ENCODE results near the gene RBM47. TPM values are rescaled to one million over a fixed set of nuclear protein-coding genes. Genes with fewer than 3 reads are reported as not detected.

The RBM47 gene
- 10 to 100 TPM; 10.9 to 12.0 TPM for total RNA-seq

DNA sequence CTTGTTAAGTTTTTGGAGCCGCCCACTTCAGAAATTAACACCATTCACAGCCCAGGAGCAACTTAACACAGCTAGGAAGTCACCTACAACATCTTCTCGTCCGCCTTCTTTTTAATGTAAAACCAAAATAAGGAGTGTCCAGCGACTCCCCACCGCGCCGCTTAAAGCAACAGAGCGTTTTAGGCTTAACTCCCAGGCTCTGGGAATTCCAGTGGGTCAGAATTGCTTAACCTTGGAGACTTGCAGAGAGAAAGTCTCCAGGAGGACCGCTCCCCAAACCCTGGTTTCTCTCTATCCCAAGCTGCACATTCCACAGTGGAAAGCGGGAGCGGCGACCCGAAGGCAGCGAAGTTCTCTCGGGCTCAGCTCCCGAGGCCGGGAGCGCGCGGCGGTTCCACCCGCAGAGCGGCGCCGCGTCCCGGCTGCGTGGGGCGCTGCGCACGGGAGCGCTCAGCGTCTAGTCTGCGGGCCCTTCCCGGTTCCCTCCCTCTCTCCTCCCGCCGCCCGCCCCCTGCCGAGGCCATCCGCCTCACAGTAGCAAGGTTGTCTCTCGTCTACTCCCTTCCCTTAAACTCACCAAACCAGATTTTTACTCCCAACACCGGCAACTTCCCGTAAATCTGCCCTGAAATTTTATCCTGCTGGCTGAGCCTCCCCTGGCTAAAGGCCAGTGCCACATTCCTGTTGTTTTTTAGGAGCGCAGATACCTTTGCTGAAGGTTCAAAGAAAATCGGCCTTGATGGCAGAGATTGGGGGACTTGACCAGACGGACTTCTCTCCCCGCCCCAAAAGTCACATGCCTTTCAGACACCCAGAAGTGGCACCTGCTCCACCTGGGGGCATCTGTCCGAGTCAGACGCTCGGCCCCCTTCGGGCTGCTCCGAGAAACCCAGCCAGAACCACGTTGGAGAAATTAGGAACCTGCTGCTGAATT lies at the start of gene RBM47:
Gene RBM47, minus strand, starts transcription at position 464 of the 934 bp plus-strand sequence. CDS start 190,971 bp downstream, outside the sequence.
- Mint-ChIP-seq H3K9me3 (no peaks in the 10 kb centered on the region), H3K27ac (peak within 1 kb of the TSS; percentile 92), H3K36me3 (ENCODE audit: insufficient read depth in 2 of 2) (peaks cover 3 to 7% of the 10 kb centered on the region in 2 donors), H3K27me3 (ENCODE audit: low read depth) (peaks cover 32% of the 10 kb centered on the region), H3K4me3 (peak within 1 kb of the TSS; percentile 74 to 98), H3K4me1 (ENCODE audit: low read depth) (peaks cover 50% of the 10 kb centered on the region)
- ATAC-seq (replicated peaks in 1 of 2) (peak; percentile 74 to 79), DNase-seq (peak; percentile 36 to 46)

DNA sequence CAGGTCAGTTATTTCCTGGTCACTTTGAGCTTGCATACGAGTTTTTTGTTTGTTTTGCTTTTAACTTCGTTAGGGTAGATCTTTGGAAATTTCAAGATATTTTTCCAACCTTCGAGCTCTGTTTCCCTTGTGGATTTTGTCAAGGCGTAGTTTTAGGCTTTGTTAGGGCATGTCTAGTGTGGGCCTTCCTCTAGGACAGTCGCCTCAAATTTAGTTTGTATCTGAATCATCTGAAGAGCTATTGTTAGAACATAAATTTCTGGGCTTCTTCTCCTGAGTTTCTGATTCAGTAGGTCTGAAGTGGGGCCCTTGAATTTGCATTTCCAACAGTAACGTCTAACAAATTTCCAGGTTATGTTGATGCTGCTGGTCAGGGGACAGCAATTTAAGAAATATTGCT lies 48.8 kb upstream of the RBM47 start:
- ATAC-seq (replicated peaks in 1 of 2), result no peak
- peaks cover 50% of the 10 kb centered on the region for H3K4me1 Mint-ChIP-seq (ENCODE audit: low read depth)
- peaks cover 0 to 2% of the 10 kb centered on the region in 2 donors for H3K36me3 Mint-ChIP-seq (ENCODE audit: insufficient read depth in 2 of 2)
- no peak overlapping the region for H3K4me3 Mint-ChIP-seq
- no peaks in the 10 kb centered on the region for H3K27me3 Mint-ChIP-seq (ENCODE audit: low read depth)
- DNase-seq, result no peak
- no peaks in the 10 kb centered on the region for H3K9me3 Mint-ChIP-seq
- no peak overlapping the region for H3K27ac Mint-ChIP-seq

DNA sequence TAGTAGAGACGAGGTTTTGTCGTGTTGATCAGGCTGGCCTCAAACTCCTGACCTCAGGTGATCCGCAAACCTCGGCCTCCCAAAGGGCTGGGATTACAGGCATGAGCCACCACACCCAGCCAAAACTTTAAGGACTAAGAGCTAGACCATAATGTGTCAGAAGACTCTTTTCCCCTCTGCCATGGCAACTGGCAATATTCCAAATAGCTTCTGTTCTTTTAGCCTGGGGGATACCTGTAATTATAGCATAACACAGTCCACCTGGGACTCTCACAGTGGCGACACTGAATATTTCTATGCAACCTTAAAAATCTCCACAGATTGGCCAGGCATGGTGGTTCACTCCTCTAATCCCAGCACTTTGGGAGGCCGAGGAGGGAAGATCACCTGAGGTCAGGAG lies 45.5 kb upstream of the RBM47 start:
- no peak for DNase-seq
- no peak overlapping the region for H3K27ac Mint-ChIP-seq
- H3K9me3 Mint-ChIP-seq, result no peaks in the 10 kb centered on the region
- H3K36me3 Mint-ChIP-seq (ENCODE audit: insufficient read depth in 2 of 2), result no peaks in the 10 kb centered on the region
- peaks cover 63% of the 10 kb centered on the region for H3K4me1 Mint-ChIP-seq (ENCODE audit: low read depth)
- no peaks in the 10 kb centered on the region for H3K27me3 Mint-ChIP-seq (ENCODE audit: low read depth)
- ATAC-seq (replicated peaks in 1 of 2), result no peak
- no peak overlapping the region for H3K4me3 Mint-ChIP-seq

DNA sequence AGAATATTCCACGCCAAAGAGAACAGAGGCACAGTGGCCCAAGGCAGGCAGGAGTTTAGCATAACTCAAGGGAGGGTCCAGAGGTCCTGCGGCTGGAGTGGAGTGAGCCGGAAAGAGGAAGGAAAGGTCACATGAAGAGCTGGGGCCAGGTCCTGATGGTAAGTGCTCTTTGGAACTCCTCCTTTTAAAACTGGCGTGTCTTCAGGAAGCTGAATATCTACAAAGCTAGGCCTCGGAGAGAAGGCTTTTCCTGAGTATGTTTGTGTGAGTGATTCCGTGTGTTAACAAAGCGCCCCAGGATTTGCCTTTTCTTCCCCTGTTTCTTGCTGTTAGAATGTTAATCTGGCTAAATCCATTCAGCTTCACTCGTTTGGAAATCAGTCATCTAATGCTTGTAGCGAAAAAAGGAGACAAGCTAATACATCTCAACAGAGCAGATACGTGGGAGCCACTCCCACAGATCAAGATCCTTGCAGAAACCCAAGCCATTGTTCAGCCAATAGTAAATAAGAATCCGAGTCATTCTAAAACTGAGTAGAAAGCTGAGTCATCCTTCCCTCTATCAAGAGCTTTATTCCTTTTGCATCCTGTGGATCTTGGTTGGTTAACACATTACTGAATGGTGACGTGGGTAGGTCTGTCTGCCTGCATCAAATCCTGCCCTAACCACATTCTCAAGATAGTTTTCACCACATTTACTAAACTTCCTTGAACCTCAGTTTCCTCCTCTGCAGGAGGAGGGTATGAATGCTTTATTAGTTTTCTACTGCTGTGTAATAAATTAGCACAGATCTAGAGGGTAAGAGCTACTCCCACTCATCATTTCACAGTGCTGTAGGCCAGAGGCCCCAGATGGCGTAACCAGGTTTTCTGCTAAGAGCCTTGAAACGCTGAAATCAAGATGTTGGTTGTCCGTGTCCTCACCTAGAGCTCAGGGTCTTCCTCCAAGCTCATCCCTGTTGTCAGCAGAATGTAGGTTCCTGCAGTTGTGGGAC lies 43.2 kb upstream of the RBM47 start:
- Mint-ChIP-seq H3K4me1 (ENCODE audit: low read depth) (peaks cover 79% of the 10 kb centered on the region), H3K27ac (peak overlapping the region; percentile 96), H3K27me3 (ENCODE audit: low read depth) (no peaks in the 10 kb centered on the region), H3K36me3 (ENCODE audit: insufficient read depth in 2 of 2) (no peaks in the 10 kb centered on the region), H3K4me3 (peak overlapping the region; percentile 68 to 81), H3K9me3 (no peaks in the 10 kb centered on the region)
- peak; percentile 88 to 91 for ATAC-seq (replicated peaks in 1 of 2)
- DNase-seq, result peak; percentile 60 to 67

DNA sequence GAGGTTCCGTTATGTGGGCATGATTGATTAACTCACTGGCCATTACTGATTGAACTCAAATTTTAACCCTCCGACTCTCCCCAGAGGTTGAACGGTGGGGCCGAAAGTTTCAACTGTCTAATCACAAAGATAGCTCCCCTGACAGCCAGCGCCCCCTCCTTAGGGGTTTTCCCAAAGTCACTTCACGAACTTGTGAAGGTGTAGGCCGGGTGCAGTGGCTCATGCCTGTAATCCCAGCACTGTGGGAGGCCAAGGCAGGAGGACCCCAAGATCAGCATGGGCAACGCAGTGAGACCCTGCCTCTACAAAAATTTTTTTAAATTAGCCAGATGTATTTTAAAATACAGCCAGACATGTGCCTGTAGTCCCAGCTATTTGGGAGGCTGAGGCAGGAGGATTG lies 39.8 kb upstream of the RBM47 start:
- peak overlapping the region; percentile 31 to 43 for H3K4me3 Mint-ChIP-seq
- H3K27me3 Mint-ChIP-seq (ENCODE audit: low read depth), result peaks cover 6% of the 10 kb centered on the region
- H3K27ac Mint-ChIP-seq, result peak overlapping the region; percentile 58
- DNase-seq, result peak in 1 of 2 donors; percentile 48
- ATAC-seq (replicated peaks in 1 of 2), result no peak
- H3K9me3 Mint-ChIP-seq, result no peaks in the 10 kb centered on the region
- peaks cover 83% of the 10 kb centered on the region for H3K4me1 Mint-ChIP-seq (ENCODE audit: low read depth)
- peaks cover 0 to 5% of the 10 kb centered on the region in 2 donors for H3K36me3 Mint-ChIP-seq (ENCODE audit: insufficient read depth in 2 of 2)

DNA sequence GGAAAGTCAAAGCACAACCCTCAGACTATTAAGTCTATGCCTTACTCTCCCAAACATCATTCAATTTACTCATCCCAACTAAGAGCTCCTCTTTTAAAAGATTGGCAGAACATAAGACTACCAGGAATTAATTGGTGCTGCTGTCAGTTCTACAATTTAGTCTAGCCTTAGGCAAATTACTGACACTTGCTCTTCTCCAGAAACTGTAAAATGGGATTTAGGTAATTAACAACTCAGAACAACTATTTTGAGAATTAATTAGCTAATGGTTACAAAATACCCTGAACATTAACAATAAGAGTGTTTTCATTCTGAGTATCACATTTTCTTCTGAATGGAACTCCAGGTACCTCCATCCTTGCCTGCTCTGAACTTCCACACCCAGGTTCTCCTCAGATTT lies 36.2 kb upstream of the RBM47 start:
- no peaks in the 10 kb centered on the region for H3K9me3 Mint-ChIP-seq
- H3K4me1 Mint-ChIP-seq (ENCODE audit: low read depth), result peaks cover 76% of the 10 kb centered on the region
- H3K27me3 Mint-ChIP-seq (ENCODE audit: low read depth), result peaks cover 6% of the 10 kb centered on the region
- H3K27ac Mint-ChIP-seq, result no peak overlapping the region
- H3K4me3 Mint-ChIP-seq, result no peak overlapping the region
- DNase-seq (no peak), ATAC-seq (replicated peaks in 1 of 2) (no peak)
- peaks cover 0 to 5% of the 10 kb centered on the region in 2 donors for H3K36me3 Mint-ChIP-seq (ENCODE audit: insufficient read depth in 2 of 2)

DNA sequence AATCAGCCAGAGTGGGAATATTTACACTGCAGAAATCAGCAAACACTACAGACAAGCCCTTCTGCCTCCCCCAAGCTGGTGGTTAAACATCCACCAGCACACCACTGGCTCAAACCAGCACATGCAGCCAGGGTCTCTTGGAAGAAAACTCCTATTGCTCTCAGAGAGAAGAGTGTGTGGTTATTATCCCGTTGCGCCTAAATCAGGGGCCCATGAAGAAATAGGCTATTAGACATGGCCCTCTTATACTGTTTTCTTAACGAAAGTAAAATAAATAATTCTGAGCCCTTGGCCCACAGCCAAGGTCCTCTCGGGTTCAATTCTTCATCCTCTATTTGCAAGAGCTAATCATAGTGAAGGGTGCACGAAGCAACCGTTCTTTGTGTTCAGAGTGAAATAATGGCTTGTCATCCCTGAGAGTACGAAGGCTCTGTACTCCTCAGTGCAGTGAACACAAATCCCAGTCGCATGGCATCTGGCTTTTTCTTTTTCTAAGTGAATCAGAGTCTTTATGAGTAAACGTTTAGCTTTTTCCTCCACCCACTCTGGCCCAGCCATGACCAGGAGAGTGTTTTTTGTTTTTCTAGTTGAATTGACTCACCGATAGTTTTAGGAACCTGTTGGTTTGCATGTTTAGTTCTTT lies 33.4 kb upstream of the RBM47 start:
- no peaks in the 10 kb centered on the region for H3K9me3 Mint-ChIP-seq
- ATAC-seq (replicated peaks in 1 of 2) (peak; percentile 92 to 93), DNase-seq (peak; percentile 61 to 70)
- peaks cover 49% of the 10 kb centered on the region for H3K4me1 Mint-ChIP-seq (ENCODE audit: low read depth)
- H3K27ac Mint-ChIP-seq, result peak overlapping the region; percentile 64
- peak overlapping the region; percentile 57 to 70 for H3K4me3 Mint-ChIP-seq
- H3K27me3 Mint-ChIP-seq (ENCODE audit: low read depth), result peaks cover 6% of the 10 kb centered on the region
- peaks cover 0 to 5% of the 10 kb centered on the region in 2 donors for H3K36me3 Mint-ChIP-seq (ENCODE audit: insufficient read depth in 2 of 2)

DNA sequence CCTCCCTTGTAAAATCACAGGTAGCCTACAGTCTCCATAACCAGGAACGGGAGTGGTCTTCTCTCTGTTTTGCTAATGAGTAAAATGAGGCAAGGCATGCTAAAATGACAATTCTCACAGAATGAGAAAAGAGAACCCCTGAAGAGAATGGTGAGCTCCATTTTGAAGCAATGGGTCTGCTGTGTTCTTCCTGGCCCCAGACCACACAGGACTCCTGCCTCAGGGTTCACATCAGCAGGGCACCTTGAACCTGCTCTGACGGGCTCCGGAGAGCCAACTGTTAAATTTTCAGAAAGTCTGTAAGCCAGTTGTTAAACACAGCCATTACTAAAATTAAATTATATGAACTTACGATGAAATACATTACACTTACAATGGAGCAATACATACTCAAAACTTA lies 32.1 kb upstream of the RBM47 start:
- Mint-ChIP-seq H3K27me3 (ENCODE audit: low read depth) (peaks cover 1% of the 10 kb centered on the region), H3K9me3 (no peaks in the 10 kb centered on the region), H3K4me3 (peak overlapping the region in 1 of 2 donors; percentile 0), H3K27ac (no peak overlapping the region), H3K4me1 (ENCODE audit: low read depth) (peaks cover 39% of the 10 kb centered on the region), H3K36me3 (ENCODE audit: insufficient read depth in 2 of 2) (peaks cover 0 to 2% of the 10 kb centered on the region in 2 donors)
- ATAC-seq (replicated peaks in 1 of 2), result no peak
- no peak for DNase-seq

DNA sequence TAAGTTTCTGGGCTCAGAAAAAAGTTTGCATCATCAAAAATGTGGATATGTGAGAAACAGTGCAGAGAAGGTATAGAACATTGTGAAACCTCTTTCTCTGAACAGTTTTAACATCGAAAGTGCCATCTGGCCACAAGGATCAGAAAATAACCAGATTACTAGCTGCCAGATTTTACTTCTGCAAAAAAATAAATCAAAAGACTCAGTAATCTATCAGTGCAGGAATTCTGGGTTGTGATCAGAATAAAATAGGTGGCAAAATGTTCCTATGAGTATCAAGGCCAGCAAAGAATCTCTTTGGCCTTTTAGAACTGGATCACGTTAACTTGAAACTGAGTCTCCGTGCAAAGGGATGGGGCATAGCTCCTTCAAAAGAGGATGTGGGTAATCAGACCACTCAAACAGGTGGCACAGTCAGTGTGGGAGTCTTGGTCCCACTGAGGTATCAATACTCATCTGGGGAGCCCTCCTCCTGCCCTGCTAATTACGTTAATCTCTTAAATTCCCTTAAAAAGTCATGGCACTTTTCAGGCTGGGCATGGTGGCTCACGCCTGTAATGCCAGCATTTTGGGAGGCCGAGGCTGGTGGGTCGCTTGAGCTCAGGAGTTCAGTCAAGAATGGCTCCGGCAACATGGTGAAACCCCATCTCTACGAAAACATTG lies 26.7 kb upstream of the RBM47 start:
- Mint-ChIP-seq H3K27ac (no peak overlapping the region), H3K36me3 (ENCODE audit: insufficient read depth in 2 of 2) (no peaks in the 10 kb centered on the region), H3K9me3 (no peaks in the 10 kb centered on the region), H3K4me1 (ENCODE audit: low read depth) (peaks cover 16% of the 10 kb centered on the region), H3K27me3 (ENCODE audit: low read depth) (no peaks in the 10 kb centered on the region), H3K4me3 (peak overlapping the region in 1 of 2 donors; percentile 22)
- ATAC-seq (replicated peaks in 1 of 2), result peak; percentile 81 to 90
- peak in 1 of 2 donors; percentile 40 for DNase-seq

DNA sequence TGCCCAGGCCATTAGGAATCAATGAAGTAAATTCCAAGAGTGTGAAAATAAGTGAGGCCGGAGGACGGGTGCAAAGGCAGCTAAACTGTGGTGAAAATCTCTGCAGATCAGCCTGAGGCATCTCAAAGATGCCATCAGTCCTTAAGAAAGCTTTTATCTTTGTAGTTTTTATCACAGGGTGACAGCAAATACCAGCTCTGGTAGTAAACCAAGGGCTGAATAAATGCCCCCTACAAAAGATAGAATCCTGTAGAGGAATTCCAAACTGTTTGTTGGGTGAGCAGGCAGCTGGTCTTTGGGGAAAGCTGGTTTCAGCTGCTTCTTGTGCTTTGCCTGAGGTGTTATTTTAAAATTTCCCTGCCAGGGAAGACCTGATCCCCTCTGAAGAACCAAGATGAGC lies 21.6 kb upstream of the RBM47 start:
- H3K36me3 Mint-ChIP-seq (ENCODE audit: insufficient read depth in 2 of 2), result no peaks in the 10 kb centered on the region
- H3K4me3 Mint-ChIP-seq, result no peak overlapping the region
- no peak for ATAC-seq (replicated peaks in 1 of 2)
- H3K4me1 Mint-ChIP-seq (ENCODE audit: low read depth), result peaks cover 17% of the 10 kb centered on the region
- DNase-seq, result no peak
- H3K27me3 Mint-ChIP-seq (ENCODE audit: low read depth), result peaks cover 6% of the 10 kb centered on the region
- peak overlapping the region; percentile 27 for H3K27ac Mint-ChIP-seq
- no peaks in the 10 kb centered on the region for H3K9me3 Mint-ChIP-seq

DNA sequence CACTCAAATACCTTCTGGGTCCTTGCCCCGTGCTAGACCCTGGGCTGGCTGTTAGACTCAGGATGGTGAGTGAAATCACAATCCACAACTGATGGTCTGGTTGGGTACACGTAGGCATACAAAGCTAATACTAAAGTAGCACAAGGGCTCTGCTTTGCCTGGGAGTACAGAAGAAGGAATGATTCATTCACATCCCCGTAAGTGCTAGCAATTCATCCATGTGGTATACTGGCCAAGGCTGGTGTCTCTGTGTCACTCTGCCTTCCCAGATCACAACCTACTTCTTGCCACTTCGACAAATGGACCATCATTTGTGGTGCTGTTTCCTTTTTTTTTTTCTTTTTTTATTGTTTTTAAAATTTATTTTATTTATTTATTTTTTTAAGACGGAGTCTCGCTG lies 19.7 kb upstream of the RBM47 start:
- H3K4me3 Mint-ChIP-seq, result no peak overlapping the region
- peaks cover 14% of the 10 kb centered on the region for H3K27me3 Mint-ChIP-seq (ENCODE audit: low read depth)
- H3K4me1 Mint-ChIP-seq (ENCODE audit: low read depth), result peaks cover 12% of the 10 kb centered on the region
- ATAC-seq (replicated peaks in 1 of 2) (peak in 1 of 2 donors; percentile 21), DNase-seq (no peak)
- no peak overlapping the region for H3K27ac Mint-ChIP-seq
- no peaks in the 10 kb centered on the region for H3K9me3 Mint-ChIP-seq
- H3K36me3 Mint-ChIP-seq (ENCODE audit: insufficient read depth in 2 of 2), result no peaks in the 10 kb centered on the region

DNA sequence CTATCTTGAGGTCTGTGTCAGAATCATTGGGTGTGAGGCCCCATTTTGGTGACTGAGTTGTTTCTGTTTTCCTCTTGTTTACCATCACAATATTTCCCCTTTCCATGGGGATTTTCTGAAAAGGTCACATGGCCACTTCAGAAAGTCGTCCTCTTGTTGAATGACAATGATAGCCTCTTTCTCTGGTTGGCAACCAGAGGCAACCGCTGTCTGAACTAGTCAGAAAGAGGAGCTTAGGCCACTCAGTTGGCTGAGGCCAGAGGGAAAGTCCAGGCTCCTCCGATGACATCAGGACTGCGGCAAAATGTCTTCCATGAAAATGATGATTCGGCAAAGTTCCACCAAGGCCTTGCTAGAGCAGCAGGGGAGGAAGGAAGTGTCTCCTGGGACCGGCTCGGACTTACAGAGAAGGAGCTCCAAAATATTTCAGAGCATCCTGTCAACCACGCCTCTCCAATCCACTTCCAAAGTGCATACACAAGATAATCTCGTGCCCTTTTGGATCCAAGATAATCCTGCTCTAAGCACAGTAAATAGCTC lies 19.1 kb upstream of the RBM47 start:
- no peak overlapping the region for H3K27ac Mint-ChIP-seq
- peaks cover 14% of the 10 kb centered on the region for H3K27me3 Mint-ChIP-seq (ENCODE audit: low read depth)
- ATAC-seq (replicated peaks in 1 of 2) (peak in 1 of 2 donors; percentile 47), DNase-seq (no peak)
- H3K4me1 Mint-ChIP-seq (ENCODE audit: low read depth), result peaks cover 12% of the 10 kb centered on the region
- H3K9me3 Mint-ChIP-seq, result no peaks in the 10 kb centered on the region
- no peak overlapping the region for H3K4me3 Mint-ChIP-seq
- no peaks in the 10 kb centered on the region for H3K36me3 Mint-ChIP-seq (ENCODE audit: insufficient read depth in 2 of 2)

Measured in activated T-cell treated with anti-CD3 and anti-CD28 coated beads, Interleukin-2, amount 50 U/mL, for 72 hours (primary cell).